HG02610 (cell line): ENCODE data around the gene LIFR.

Source experiments
- ATAC-seq: cut with Tn5 transposase; IDR thresholded peaks from one replicate; pipeline ENCODE4 v1.9.1; 2021; ENCODE audit warnings: mild to moderate bottlenecking, moderate library complexity; ENCODE audit not compliant: unreplicated experiment

Gene LIFR

GRCh38 chr5:38468202-38468673 lies 88.2 kb downstream of the LIFR start:
- no peak for ATAC-seq

GRCh38 chr5:38467353-38468040 lies 88.9 kb downstream of the LIFR start:
- no peak for ATAC-seq

GRCh38 chr5:38466424-38467189 lies 89.8 kb downstream of the LIFR start:
- ATAC-seq: no peak

GRCh38 chr5:38465702-38466423 lies 90.6 kb downstream of the LIFR start:
- no peak for ATAC-seq

- ATAC-seq: no peak
Measured at GRCh38 chr5:38465061-38465460, 91.4 kb downstream of the LIFR start.

- ATAC-seq: no peak
Measured at GRCh38 chr5:38463634-38464521, 92.6 kb downstream of the LIFR start.

- ATAC-seq: no peak
Measured at GRCh38 chr5:38462976-38463633, 93.3 kb downstream of the LIFR start.

- ATAC-seq: no peak
Measured at GRCh38 chr5:38458174-38458573, 98.3 kb downstream of the LIFR start.

GRCh38 chr5:38456657-38457399 lies 99.6 kb downstream of the LIFR start:
- no peak for ATAC-seq

GRCh38 chr5:38455796-38456330 lies 100.6 kb downstream of the LIFR start:
- ATAC-seq: no peak

- peak; percentile 5 for ATAC-seq
Measured at GRCh38 chr5:38453921-38454320, 102.5 kb downstream of the LIFR start.

GRCh38 chr5:38453506-38453905 lies 102.9 kb downstream of the LIFR start:
- peak; percentile 99 for ATAC-seq

GRCh38 chr5:38452201-38452600 lies 104.2 kb downstream of the LIFR start:
- ATAC-seq: no peak

- no peak for ATAC-seq
Measured at GRCh38 chr5:38451074-38451725, 105.2 kb downstream of the LIFR start.

GRCh38 chr5:38450627-38451026 lies 105.8 kb downstream of the LIFR start:
- ATAC-seq: no peak

GRCh38 chr5:38448568-38449350 lies 107.7 kb downstream of the LIFR start:
- no peak for ATAC-seq

- ATAC-seq: no peak
Measured at GRCh38 chr5:38447786-38448185, 108.7 kb downstream of the LIFR start.

- no peak for ATAC-seq
Measured at GRCh38 chr5:38447056-38447455, 109.4 kb downstream of the LIFR start.
